NB4 (cell line): ENCODE measurements around the gene CPNE5.

Experiments
- CTCF ChIP-seq: IDR thresholded peaks from one replicate; pipeline ENCODE4 v1.5.1; 2012; ENCODE audit warnings: low read depth, low read length
- MAX ChIP-seq: IDR thresholded peaks from 2 replicates; pipeline ENCODE4 v1.6.1; 2011; ENCODE audit warnings: low read depth, low read length
- POLR2A ChIP-seq: IDR thresholded peaks from 2 replicates; pipeline ENCODE4 v1.6.1; 2011; ENCODE audit warnings: mild to moderate bottlenecking; ENCODE audit not compliant: insufficient read length; ENCODE audit errors: extremely low read depth

DNA sequence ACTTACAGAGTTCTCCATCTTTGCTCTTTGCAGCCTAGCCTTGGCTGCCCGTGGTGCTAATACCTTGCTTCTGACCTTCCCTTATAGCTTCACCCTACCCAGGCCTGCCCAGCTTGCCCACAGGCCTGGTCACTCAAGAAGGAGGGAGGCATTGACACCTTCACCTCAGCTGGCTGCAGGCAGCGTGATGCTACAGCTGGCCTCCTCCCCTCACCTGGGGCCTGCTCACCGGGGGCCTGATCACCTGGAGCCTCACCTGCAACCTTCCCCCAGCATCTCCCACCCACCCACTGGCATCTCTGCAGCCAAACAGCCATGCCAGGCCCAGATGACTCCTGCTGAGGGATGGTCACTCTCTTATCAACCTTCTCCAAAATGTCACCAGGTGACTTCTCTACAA, 40.4 kb downstream of the CPNE5 start:
- no peak for TF ChIP-seq CTCF
- no peak for TF ChIP-seq POLR2A
- no peak for TF ChIP-seq MAX
